GM19099 (cell line): ENCODE results near the gene FOXN3.
A peak's percentile ranks its signal among the peaks of the same experiment; 100 is the strongest.

Source experiments
- POLR2A ChIP-seq: IDR thresholded peaks from 3 replicates; pipeline ENCODE4 v1.6.1; 2011; ENCODE audit warnings: low read depth; ENCODE audit not compliant: insufficient read length; ENCODE audit errors: extremely low read depth

The FOXN3 gene

DNA sequence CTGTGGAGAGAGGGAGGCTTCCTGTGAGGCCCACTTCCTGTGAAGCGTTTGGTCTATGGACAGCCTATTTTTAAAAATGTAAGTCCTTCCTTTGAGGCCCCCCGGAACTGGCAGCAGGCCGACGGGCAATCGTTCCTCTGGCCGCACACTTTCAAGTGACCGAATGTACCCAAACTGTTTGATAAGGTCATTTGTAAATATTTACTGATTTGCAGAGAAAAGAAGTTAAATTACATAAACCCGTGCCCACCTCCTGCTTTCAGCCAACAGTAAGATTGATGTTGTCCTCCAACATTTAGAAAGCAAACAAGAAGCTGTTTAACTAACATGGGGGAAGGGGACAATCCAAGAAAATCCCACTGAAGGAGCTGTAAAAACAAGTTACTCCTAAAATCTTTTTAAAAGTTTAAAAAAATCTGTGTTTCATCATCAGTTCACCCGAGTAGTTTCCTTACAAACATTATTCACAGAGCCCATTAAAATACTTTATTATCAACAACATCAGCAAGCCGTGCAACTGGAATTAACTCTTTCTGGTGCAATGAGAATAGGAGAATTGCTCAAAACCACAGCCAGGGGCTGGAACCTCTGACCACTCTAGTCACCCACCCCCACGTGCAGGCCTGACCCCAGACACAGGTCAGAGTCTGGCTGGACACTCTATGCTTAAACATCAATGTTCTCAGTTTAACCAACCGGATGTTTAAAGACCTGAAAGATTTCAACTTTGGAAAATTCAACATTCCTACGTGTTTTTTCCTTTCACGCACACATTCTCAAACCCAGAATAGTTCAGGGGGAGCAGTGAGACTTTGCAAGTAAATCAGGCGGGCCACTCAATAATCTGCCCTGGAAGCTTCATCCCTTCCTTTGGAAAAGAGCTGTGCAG, 65.3 kb downstream of the FOXN3 start:
- peak; percentile 26 for TF ChIP-seq POLR2A

DNA sequence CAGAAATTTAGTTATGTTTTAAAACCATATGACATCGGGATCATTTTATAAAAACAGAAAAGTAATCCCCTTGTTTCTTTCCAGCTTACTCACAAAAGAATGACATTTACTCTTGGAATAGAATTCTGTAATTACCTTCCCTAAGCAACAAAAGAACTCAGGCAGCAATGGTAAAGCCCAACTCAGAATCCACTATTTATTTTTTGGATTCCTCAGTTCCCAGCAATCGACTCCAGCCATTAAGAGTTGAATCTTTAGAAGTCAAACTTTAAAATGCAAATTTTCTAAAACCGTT, 65.9 kb downstream of the FOXN3 start:
- TF ChIP-seq POLR2A: no peak

DNA sequence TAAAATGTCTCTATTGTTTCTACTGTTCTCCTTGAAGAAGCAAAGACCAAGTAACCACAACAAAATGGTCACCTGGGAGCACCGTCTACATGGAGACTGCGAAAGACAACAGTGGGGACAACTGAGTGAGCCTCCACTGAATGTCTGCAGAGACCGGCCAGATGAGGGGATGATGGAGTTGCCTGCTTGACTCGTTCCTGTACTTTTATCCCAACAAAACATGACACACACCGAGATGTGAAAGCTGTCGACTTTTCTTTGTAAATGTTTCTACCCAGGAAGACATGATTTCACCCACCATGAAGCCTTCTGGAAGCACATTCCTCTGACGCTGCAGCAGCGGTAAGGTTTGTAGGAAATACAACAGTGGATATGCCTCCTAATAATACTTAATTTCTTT, 66.9 kb downstream of the FOXN3 start:
- TF ChIP-seq POLR2A: no peak

DNA sequence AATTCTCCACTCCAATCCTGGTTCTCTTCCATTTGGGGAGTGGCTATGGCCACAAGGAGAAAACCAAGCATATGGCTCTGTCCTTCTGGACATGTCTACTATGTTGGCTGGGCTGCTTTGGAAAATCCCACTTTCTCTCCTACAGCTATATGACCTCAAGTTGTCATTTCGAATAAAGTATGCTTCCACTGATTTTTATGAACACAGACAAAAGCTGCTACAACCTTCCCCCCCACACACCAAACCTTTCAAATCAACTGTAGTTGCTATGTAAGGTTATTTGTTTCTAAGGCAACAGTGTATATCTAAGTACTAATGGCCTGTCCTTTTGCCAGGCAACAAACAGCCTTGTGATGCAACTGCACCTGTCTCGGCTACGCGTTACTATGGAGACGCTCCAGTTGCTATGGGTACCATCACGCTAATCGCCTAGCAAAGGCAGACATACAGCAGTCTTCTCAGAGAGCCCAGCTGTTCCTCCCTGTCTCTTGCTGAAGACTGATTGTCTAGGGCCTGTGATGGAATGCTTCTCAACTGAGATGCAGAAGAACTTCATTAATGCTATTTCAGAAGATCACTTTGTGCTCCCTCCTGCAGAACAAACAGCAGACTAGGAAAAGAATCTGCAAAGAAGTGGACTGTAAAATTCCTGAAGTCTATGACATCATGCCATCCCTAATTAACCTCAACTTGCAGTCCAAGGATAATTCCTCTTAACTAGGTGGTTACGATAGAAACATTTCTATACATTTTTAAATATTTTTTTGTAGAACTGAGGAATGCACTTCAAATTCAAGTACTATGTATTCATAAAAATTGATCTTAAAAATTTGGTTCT, 67.6 kb downstream of the FOXN3 start:
- TF ChIP-seq POLR2A: no peak

DNA sequence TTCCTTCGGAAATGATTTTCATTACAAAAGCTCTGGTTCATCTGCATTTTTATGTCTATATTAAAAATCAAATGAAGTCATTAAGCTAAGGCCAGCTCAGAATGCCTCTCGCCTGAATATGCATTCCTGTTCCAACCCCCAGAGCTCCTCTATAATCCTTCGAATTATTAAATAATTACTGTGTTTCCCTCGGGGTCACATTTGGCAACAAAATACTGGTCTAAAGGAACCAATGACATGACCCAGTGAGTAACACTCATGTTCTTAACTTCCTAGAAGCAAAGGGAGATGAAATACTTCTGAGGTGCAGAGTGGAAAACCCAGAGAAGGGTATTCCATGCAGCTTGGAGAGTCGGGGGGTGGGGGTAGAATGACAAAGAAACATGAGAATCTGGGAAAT, 68.3 kb downstream of the FOXN3 start:
- TF ChIP-seq POLR2A: no peak

DNA sequence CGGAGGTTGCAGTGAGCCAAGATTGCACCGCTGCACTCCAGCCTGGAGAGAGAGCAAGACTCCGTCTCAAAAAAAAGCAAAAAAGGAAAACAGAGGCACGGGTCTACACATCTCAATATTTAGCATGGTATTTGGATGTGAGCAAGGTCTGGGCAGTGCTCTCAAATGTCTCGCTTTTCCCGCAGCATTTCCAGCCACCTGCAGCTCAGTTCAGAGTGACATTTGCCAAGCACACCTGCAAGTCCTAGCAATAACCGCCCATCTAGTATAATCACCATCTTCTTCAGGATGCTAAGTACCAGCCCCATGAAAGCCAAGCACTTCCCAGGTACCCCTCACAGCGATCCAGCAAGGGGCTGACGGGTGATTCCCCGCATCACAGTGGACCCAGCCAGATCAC, 69.1 kb downstream of the FOXN3 start:
- no peak for TF ChIP-seq POLR2A

DNA sequence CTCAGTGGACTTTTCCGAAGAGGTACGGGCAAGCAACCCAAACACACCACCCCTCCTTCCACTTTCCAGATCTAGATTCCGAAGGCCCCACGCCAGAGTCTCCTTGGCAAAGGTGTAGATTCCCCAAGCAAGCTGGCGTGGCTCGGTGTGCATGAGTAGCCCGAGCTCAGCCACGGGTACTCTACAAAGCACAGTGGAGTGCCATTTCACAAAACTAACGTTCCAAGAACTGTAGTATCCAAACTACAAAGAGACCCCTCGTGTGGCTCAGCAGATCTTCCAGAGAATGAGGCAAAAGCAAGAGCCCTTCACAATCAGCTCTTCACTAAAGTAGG, 72.1 kb downstream of the FOXN3 start:
- no peak for TF ChIP-seq POLR2A

DNA sequence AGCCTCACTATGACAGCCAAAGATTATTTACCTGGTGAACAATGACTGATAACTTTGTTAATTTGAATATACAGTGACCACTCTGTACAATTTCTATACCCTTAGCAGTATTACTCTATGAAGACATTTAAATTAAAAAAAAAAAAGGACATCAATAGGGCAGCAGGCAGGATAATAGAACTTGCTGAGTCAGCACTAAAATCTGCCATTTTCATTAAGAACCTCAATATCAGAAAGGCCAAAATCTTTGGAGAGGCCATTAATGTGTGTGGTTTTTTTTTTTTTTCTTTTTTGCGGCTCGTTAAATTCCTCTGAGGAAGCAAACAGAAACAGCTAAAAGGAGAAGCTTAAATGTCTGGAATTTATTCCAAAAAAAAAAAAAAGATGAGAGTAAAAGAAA, 73.7 kb downstream of the FOXN3 start:
- TF ChIP-seq POLR2A: no peak

DNA sequence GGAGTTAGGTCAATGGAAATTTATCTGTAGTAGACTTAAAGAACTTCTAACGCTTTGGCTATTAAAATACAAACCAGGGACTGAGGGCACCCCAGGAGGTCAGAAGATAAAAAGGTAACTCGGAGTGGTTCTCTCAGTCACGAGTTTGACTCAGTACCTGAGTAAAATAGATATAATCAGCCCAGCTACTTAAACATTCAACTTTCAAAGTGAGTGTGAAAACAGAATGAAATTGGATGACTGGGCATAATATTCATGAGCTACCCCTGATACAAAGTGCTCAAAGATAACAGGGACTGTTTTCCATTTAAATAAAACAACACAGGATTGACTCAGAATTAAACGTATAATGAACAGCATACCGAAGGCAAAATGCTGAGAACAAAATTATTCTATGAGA, 75.0 kb downstream of the FOXN3 start:
- TF ChIP-seq POLR2A: no peak

DNA sequence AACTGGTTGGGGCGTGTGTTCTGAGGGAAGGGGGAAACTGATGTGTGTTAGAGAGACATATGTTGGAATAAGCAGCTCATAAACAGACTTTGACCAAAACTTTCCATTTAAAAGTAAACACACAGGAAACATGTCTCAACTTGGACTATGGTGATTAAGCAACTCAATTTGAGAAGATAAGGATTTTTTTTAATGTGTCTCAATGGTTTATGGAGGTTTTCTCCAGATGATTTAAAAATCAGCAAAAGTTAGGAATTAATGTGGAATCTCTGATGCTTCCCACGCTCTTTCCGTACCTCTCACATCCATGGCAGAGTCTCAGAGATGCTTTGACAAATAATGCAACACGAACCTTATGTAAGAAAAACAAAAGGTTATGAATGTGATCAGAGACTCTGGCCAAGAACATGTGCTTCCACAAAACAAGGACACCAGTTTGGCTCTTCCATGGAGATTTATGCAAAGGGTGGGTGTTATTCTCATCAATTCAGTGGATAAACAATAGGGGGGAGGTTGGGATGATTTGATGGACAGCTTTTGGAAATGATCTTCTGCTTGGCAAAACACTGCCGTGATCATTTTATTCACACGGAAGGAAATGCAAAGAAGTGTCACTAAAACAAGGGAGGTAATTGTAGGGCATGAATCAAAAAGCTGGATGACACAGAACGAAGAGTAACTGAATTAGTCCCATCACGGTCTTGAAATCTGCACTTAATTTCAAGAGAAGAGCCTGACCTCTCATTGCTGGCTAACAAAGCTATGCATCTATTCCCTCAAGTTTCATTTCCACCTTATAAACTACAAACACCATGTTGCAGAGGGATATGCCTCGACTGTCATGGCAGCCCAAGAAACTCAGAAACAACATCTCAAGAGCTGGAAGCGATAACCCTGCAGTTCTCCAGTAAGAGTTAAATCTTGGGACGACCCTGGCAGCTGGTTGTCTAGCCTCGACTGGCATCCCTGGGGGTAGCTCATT, 76.5 kb downstream of the FOXN3 start:
- TF ChIP-seq POLR2A: no peak

DNA sequence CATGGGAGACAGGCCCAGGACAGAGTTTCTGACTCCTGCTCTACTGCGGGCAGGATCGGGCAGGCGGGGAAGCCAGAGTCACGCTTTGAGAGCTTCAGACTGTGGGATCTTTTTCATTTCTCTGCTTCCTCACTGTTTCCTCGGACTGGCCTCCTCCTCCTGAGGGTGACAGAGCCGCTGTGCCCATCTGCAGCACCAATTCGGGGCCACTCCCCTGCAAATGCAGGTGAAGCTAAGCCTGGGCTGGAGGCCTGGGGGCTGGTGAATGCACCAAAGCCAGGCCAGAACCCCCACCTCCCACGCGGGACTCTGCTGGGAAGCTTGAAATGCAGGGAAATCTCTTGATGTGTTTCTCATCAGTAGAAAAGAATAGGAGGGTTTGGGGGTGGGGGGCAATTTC, 77.5 kb downstream of the FOXN3 start:
- no peak for TF ChIP-seq POLR2A

DNA sequence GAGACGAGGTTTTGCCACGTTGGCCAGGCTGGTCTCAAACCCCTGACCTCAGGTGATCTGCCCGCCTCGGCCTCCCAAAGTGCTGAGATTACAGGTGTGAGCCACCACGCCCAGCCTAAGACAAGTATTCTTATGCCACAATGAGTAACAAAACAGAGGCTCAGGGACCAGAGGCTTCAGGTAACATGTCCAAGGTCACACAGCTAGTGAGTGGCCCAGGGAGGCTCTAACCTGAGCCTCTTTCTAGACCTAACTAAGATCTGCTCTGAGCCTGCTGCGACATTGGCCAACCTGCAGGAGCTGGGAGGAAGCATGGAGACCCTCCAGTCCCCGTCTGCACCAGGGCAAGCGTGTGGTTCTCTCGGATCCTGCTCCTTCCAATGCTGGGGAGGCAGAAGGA, 77.9 kb downstream of the FOXN3 start:
- no peak for TF ChIP-seq POLR2A

DNA sequence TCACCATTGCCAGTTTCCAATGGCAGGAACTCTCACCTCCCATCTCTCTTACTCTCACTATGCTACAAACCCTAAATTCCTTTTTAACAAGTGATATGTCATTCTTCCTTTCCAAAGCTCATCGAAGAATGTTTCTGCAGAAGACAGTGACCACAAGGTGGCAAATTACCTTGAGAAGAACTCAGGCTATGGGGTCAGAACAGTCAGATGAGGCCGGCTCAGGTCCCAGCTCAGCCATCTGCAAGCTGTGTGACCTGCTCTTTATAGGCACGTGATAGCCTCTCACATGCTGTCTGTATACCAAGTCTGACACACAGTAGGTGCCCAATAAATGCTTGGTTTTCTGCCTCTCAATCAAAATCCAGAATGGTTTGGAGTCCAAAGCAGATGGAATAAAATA, 80.7 kb downstream of the FOXN3 start:
- no peak for TF ChIP-seq POLR2A

DNA sequence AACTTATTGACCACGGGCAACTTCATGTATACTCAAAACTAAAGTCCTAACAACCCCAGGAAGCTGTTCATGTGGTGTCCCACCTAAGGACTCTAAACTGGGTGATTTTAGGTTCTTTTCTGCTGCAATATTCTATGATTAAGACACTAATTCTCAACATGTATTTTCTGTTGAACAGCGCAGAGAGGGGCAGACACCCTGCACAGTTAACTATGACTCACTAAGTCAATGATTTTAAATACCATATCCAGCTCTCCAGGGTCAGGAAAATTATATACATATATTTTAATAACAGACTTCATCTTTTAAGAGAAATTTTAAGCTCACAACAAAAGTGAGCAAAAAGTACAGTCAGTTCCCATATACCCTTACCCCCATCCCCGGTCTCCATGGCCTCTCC, 85.0 kb downstream of the FOXN3 start:
- no peak for TF ChIP-seq POLR2A

DNA sequence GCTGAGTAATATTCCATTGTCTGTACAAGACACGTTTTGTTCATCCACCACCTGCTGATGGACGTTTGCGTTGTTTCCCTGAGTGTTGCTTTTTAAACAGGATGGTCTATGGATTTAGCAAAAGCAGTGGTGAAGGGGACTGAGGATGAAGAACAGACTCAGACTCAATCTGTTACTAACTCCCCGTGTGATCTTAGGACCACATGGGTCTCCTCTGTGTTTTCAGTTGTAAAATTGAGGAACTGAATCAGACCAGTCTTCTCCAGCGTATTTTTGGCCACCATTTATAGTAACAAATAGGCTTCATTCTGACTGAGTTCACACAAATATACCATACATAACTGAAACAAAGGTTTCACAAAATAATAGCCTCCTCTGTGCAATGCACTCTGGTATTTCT, 85.6 kb downstream of the FOXN3 start:
- no peak for TF ChIP-seq POLR2A
